NCI-H2107 treated with DMSO at 0.1 percent for 48 hours (cell line): ENCODE measurements around the gene CALB2.
A peak's percentile ranks its signal among the peaks of the same experiment; 100 is the strongest.

ENCODE experiments used
- DNase-seq: peaks from one replicate; lab custom pipeline; 2025; ENCODE audit not compliant: unreplicated experiment; lab: John Stamatoyannopoulos, UW

The CALB2 gene

GRCh38 chr16:71384073-71384724 lies 25.7 kb downstream of the CALB2 start:
- DNase-seq = no peak

- DNase-seq = no peak
Observed at GRCh38 chr16:71387045-71387871, 28.7 kb downstream of the CALB2 start.

DNA sequence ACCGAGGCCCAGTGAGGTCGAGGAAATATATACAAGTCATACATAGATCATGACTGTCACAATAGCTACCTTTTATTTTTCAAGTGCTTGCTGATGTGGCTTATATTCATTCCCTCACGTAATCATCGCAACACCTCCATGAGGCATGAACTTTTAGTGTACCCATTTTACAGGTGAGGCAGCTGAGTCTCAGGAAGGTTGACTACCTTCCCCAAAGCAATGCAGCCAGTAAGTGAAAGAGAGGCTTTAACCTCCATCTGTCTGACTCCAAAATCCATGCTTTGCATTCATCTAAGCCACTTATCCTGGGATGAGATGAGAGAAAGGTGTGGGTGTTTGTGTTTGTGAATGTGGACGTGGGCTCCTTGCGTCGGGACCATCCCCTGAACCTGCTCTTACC lies 30.8 kb downstream of the CALB2 start:
- DNase-seq = no peak

- no peak for DNase-seq
Observed at GRCh38 chr16:71396594-71396993, 38.1 kb downstream of the CALB2 start.

- DNase-seq = no peak
Observed at GRCh38 chr16:71399801-71400563, 41.5 kb downstream of the CALB2 start.

- no peak for DNase-seq
Observed at GRCh38 chr16:71402007-71402406, 43.5 kb downstream of the CALB2 start.

DNA sequence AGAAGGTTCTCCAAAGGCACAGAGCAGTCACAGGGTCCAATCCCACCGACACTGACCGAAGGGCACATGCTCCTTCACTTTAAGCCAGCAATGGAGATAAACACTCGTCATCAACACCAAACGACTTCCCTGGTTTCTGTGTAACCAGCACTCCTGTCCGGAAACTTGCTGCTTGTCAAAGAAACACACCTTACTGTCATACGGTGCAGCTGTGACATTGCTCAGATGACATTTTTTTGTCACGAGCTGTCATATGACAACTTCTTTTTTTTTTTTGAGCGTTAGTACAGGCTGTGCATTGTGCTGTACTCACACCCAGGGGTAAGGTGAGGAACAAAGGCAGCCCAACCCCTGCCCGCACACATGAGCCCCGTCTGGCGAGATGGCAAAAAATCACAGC lies 44.2 kb downstream of the CALB2 start:
- DNase-seq = no peak

- DNase-seq = no peak
Observed at GRCh38 chr16:71404364-71404763, 45.8 kb downstream of the CALB2 start.

- no peak for DNase-seq
Observed at GRCh38 chr16:71406316-71406715, 47.8 kb downstream of the CALB2 start.

DNA sequence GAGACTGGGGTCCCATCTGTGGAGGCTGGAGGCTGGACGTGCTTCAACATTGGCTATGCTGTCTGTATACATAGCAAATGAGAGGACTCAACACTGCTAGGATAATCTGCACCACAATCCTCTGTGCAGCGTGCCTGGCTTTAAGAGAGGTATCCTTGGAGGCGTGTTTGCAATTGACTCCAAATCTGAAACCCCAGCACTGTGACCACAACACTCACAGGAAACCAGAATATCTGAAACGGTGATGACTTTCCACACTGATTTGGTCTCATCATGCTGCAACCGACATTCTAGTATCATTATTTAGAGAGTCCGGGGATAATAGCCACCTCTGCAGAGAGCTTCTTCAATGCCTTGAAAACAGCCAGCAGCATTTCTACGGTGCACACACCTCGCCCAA lies 48.2 kb downstream of the CALB2 start:
- DNase-seq = no peak

DNA sequence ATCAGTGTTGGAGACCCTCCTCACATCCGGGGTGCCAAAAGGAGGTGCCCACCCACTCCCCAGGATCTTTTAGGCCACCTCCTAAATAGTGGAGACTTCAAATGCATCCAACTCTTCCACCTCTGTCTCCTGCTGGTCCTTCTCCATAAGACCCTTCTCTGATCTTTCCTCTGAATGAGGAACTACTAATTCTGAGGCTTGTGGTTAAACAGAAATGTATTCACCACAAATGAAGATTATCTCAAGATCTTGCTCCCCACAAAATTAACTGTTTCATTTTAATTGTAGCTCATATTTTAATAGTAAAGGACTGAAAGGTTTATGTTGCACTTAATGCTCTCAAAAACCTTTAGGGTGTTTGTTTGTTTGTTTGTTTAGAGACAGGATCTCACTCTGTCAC lies 49.2 kb downstream of the CALB2 start:
- DNase-seq = no peak

DNA sequence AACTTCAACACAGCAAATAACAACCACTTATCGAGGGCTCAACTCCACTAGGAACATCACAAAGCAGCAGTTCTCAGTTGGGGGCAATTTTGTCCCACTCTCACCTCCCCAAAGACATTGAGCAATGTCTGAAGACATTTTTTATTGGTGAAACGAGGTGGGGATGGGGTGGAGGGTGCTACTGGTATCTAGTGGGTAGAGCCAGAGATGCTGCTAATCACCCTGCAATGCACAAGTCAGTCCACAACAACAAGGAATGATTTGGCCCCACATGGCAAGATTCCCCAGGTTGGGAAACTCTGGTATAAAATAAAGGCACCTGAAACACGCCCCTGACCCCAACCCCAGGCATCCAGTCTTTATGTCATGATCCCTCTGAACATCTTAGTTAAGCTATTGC lies 50.0 kb downstream of the CALB2 start:
- no peak for DNase-seq

- DNase-seq = no peak
Observed at GRCh38 chr16:71409011-71409775, 50.7 kb downstream of the CALB2 start.

GRCh38 chr16:71410146-71410545 lies 51.6 kb downstream of the CALB2 start:
- DNase-seq = peak; percentile 11

DNA sequence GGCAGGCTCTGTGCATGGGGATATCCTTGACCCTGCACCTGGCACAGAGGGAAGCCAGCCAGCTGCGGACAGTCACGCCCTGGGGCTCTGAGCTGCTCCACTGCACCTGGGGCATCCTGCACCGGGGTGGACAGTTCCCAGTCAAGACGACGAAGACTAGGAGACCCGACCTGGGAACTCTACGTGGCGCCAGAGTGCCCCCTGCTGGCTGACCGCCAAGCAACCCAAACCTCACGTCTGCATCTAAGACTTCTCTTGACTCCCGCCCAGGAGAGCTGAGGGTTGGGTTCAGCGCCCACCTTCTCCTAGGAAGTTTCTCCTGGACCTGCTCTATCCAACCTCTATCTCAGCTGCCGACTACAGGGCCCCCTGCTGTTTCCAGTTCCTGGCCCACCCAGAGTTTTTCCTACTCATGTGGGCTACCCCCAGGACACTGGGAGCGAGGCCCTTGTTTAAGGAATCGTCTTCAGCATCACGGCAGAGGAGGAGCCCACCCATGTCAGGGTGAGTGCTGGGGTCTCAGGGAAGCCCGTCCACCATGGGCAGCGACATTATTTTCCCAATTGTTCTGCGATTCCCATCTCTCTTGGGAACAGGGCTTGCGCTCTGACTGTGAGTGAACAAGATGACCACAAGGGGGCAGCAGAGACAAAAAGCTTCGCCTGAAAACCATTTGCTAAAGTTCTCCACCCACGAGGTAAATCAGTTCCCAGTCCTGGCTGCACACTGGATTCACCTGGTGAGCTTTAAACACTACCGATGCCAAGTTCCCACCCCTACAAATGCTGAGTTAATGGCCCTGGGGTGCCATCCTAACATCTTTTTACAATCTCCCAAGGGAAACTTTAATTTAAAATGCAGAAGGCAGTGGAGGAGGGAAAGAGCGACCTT lies 54.0 kb downstream of the CALB2 start:
- peak; percentile 69 for DNase-seq

- DNase-seq = no peak
Observed at GRCh38 chr16:71413341-71413740, 54.8 kb downstream of the CALB2 start.

DNA sequence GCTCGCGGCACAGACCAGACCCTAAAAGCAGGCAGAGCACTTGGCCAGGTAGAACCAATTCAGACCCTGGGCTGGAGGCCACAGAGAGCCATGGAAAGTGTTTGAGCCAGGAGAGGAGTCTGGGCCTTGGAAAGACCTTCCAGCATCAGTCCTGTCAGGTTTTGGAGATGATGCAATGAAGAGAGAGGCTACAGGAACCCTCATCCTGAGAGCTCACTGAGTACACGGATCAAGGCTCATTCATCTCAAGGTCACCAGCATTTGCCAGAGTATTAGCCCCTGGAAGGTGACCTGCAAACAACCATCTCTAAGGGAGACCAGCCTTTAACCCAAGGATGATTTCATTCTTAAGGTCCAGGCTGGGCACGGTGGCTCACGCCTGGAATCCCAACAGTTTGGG lies 55.5 kb downstream of the CALB2 start:
- no peak for DNase-seq

DNA sequence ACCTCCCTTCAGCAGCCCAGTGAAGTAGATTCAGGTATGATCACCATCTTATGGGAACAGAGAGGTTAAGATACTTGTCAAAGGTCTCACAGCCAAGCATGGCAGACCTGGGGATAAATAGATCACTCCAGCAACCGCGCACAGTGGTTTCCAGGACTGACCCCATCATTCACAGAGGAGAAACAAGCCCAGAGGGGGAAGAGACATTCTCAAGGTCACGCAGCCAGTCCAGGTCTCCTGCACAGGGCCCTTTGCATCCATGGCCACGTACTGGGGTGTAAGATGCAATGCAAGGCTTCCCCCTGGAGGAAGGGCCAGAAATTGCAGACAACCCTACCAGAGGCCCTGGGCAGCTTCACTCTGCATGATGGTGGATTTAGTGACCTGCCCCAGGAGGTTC lies 63.4 kb downstream of the CALB2 start:
- peak; percentile 1 for DNase-seq

- no peak for DNase-seq
Observed at GRCh38 chr16:71423016-71423415, 64.5 kb downstream of the CALB2 start.

GRCh38 chr16:71423865-71424264 lies 65.3 kb downstream of the CALB2 start:
- no peak for DNase-seq
